GM18508 (cell line): ENCODE measurements around the gene CLN6.
"Not testable (repeated sequence)": the region's sequence is repeated elsewhere in the genome, so short reads cannot be mapped to it uniquely, and the experiment has no call there.

Source experiments
- ATAC-seq: cut with Tn5 transposase; IDR thresholded peaks from one replicate; pipeline ENCODE4 v1.9.1; 2021; ENCODE audit warnings: moderate number of reproducible peaks; ENCODE audit not compliant: insufficient read depth, unreplicated experiment

The CLN6 gene

DNA sequence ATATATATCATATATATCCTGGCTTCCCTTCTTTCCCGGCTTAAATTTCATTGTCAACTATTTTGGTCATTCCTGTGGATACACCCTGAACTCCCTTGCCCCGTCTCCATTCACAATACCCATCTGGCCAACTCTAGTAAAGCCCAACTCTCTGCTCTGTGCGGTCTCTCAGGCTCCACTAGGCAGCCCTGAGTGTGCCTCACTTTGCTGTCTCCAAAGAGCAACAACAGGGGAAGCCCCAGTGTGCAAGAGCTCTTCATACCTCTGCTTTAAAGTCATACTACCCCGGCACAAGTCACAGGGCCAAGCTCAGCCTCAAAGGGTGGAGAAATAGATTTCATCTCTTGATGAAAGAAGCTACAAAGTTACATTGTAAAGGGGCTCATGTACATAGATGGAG lies 29.2 kb upstream of the CLN6 start:
- ATAC-seq, result no peak

GRCh38 chr15:68256675-68257450 lies 27.3 kb upstream of the CLN6 start:
- ATAC-seq, result no peak

DNA sequence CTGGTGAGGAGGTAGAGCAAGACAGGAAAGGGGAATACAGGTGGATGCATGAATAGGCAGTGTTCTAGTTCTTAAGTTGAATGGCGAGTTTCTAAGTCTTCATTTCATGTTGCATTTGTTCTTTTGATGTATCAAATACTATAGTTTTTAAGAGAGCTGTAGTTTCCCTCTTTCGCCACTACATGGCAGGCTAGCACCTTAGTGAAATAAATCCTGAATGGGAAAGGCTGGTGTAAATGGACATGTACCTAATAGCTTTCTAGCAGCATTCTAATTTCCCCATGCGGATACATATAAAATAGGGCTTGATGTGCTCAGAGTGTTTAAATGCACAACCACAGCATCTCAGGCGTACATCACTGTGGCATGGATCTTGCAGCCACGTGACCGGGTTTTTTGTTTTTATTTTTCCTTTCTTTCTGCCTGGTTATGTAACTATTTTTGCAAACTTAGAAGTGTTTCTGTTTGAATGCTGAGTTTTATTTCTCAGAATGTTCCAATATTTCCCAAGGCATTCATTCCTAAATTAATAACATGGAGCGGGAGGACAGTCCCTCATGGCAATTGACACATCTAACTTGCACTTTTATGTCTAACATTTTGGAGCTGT lies 23.5 kb upstream of the CLN6 start:
- no peak for ATAC-seq

GRCh38 chr15:68249058-68249713 lies 19.7 kb upstream of the CLN6 start:
- ATAC-seq, result no peak

- no peak for ATAC-seq
These were observed 14.7 kb upstream of the CLN6 start for GRCh38 chr15:68244235-68244634.

- ATAC-seq, result no peak
These were observed 11.8 kb upstream of the CLN6 start for GRCh38 chr15:68241088-68241935.

DNA sequence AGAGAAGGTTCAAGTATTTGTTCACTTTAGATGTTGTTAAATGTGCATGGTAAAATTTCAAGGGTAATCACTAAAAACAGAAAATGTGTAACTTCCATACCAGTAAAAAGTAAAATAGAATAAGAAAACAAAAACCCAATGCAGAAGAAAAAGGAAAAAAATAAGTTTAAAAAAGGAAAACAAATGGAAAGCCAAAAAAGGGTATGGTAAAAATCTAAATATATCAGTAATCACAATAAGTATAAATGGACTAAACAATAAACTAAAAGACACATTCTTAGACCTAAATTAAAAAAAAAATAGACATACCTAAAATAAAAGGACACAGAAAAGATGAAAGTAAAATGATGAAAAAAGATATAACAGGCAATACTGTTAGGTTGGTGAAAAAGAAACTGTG lies 9.5 kb upstream of the CLN6 start:
- ATAC-seq, result no peak

DNA sequence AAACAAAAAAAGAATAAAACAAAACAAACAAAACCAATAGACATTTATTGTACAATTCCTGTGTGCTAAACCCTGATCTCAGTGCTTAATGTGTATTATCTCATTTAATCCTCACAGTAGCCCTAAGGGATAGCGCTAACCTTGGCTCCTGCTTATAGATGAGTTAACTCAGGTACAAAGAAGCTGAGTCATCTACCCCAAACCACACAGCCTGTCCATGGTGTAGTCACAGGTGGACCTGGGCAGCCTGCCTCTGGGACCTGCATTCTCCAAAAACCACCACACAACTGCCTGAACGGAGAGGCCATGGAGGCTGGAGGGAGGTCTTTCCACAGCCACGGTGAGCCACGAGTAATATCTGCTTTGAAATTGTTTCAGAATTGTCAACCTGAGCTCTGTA lies 5.5 kb upstream of the CLN6 start:
- ATAC-seq, result no peak

DNA sequence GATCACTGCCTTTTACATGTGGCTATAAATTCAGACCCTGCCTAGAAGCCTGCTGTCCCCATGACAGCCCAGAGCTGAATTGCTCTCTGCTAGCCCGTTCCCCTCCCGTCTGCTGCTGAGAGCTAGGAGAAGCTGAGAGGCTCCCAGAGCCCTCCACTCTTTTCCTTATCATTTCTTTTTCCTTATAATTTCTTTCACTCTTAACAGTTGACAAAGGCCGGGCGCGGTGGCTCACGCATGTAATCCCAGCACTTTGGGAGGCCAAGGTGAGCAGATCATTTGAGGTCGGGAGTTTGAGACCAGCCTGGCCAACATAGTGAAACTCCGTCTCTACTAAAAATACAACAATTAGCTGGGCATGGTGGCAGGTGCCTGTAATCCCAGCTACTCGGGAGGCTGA lies 5.0 kb upstream of the CLN6 start:
- not testable (repeated sequence) for ATAC-seq

DNA sequence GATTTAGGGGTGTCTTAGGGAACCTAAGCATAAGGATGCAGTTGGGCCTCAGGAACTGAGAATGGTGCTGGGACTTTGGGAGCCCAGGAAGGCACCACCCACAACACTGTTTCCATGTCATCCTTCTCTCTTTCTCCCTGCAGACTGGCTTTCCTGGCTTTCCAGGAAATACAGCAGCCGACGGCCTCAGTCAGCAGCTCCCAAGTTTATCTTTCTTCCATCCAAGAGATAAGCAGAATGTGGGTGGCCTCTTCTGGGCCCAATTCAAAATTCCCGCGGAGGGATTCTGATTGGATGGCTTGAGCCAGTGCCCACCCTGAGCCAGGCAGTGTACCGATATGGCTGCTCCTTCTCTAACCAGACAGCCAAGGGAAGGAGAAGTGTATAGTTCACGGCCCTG lies 4.5 kb upstream of the CLN6 start:
- ATAC-seq, result no peak

- ATAC-seq, result no peak
These were observed 3.4 kb upstream of the CLN6 start for GRCh38 chr15:68232937-68233336.

DNA sequence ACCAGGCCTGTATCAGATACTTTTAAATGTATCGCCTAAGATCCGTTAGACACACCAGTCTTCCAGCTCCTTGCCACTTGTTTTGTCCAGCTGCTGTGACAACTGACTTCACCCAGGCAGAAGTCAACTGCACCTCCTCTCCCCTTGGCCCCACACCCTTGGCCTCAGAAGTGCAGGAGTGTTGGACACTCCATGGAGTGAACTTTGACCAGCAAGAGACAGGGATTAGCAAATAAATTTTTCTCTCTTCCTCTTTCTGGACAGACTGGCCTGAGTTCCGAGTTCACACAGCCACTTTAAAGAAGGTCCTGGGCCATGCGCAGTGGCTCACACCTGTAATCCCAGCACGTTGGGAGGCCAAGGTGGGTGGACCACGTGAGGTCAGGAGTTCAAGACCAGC lies 2.9 kb upstream of the CLN6 start:
- no peak for ATAC-seq

- ATAC-seq, result no peak
These were observed 1.7 kb upstream of the CLN6 start for GRCh38 chr15:68231102-68231818.

DNA sequence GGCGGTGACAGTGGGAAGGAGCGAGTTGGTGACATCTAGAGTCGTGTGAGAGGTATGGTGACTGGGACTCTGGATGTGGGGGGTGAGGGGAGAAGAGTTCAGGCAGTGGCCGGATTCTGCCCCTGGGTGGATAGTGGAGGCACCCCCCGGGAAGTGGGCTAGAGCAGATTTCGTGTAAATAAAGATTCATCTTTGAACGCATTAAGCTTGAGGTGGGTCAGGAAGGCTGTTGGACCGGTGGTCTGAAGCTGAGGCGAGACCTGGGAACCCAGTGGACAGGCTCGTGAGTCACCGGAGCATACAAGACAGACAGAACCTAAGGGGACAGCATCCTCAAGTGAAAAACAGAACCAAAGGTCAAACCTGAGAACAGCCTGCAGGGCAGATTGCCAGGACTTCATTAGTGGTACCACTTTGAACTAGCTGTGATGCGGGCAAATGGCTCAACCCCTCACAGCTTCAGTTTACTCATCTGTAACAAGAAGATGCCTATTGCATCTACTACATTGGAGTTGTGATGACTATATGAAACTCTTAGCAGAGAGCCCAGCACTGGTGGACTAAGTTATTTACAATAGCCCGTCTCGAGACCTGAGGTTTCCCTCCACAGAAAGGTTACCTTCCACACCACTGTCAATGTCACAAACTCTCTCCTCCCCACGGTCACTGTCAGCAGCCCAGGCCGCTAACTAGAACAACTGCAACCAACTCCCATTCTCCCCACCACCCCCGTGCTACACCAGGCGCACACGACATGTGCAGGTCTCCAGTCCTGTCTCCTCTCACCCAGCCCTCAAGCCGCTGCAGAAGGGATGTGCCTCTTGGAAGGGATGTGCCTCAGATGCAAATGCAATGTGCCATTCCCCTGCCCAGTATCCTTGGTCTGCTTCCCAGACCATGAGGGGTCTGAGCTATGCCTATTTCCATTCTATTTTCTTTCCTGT lies 901 bp upstream of the CLN6 start:
- no peak for ATAC-seq

DNA sequence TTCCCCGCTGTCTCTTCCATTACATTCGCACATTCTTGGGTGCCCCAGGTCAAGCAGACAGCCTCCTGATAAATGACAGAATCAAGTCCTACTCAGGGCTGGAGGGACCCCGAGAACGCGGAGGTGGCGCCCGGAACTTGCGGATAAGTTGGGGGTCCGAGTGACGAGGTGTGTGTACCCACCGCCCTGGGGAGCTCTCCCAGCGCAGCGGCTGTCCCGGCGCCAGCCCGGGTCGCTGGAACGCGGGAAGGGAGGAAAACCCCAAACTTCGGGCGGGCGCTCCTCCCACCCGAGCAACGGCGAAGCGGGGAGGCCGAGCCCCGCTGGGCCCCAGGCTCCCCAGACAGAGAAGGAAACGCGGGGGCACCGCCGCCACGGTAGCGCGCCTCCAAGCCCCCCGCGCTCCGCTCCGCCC lies 550 bp downstream of the CLN6 start:
- no peak for ATAC-seq

GRCh38 chr15:68228143-68228970 lies 1.2 kb downstream of the CLN6 start:
- no peak for ATAC-seq

DNA sequence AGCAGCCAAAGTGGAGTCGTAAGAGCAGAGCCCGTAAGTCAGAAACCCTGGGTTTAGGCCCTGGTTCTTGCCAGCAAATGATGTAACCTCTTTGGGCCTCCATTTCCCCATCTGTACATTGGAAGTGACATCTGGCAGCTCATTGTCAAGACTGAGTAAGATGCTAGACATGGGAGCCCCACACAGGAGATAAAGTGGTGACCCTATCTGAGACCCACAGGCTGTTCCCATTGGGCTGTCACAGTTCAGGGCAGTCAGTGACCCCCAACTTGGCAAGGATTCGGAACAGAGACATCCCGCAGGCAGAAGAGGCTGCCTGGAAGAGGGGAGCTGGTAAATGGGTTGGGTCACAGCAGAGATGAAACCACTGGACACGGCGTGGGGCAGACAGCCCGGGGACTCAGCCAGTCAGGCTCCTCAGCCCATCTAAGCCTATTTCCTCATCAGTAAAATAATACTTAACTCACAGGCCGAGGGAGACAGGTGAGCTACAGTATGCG lies 1.8 kb downstream of the CLN6 start:
- ATAC-seq, result no peak

DNA sequence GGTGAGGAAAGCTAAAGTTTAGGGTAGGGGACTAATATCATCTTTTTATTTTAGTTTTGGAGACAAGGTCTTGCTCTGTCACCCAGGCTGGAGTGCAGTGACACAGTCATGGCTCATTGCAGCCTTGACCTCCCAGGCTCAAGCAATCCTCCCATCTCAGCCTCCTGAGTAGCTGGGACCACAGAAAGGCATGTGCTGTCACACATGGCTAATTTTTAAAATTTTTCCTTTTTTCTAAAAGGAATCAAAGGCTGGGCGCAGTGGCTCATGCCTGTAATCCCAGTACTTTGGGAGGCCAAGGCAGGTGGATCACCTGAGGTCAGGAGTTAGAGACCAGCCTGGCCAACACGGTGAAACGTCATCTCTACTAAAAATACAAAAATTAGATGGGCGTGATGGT lies 4.1 kb downstream of the CLN6 start:
- ATAC-seq, result not testable (repeated sequence)
